Measurements from ENCODE around the gene KCNE4.

Gene KCNE4

DNA sequence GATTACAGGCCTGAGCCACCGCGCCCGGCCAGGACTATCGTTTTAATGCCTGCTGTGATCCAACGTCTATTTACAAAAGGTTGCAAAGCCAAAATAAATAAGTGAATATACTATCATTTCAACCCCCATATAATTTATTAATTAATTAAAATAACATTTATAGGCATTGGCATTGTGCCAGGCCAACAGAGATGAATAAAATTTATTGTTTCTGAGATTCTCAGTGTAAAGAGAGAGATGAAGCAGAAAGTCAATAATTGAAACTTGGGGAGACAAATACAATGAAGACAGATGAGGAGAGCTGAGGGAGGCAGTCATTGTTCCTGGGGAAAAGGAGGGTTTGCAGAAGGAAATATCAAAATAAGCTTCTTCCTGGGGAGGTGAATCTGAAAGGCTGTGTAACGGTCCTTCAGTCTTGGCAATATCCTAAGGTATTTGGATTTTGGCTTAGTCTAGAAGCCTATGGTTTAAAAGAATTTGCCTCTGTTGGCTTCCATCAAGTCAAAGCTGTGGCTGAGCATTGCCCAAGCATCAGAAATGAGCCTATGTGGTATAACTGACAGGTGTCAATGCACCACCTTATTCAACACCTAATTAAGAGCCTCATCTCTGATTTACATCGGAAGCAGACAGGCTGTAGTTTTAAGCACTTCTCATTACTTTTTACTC lies 31.5 kb downstream of the KCNE4 start:
- no peak for DNase-seq (ENCODE audit: low read depth in 1 of 2, low spot score in 1 of 2)

DNA sequence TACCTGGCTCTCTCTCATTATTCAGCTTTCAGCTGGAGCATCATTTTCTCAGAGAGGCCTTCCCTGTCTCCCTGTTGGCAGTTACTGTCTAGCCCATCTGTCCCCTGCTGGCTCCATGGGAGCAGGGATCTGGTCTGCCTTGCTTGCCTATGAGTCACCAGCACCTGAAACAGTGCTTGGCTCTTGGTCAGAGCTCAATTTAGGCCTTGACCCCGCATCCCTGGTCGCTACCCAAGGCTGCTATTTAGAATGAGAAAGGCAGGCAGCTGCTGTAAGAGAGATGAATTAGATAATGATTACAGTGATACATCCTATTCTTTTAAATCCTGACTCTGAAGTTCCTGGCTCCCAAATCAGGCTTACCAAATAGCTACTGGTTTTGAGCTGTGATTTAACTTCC lies 32.9 kb downstream of the KCNE4 start:
- no peak for DNase-seq (ENCODE audit: low read depth in 1 of 2, low spot score in 1 of 2)

- no peak for DNase-seq (ENCODE audit: low read depth in 1 of 2, low spot score in 1 of 2)
Measured at GRCh38 chr2:223086370-223086981, 34.5 kb downstream of the KCNE4 start.

- DNase-seq (ENCODE audit: low read depth in 1 of 2, low spot score in 1 of 2): no peak
Measured at GRCh38 chr2:223087466-223087865, 35.5 kb downstream of the KCNE4 start.

DNA sequence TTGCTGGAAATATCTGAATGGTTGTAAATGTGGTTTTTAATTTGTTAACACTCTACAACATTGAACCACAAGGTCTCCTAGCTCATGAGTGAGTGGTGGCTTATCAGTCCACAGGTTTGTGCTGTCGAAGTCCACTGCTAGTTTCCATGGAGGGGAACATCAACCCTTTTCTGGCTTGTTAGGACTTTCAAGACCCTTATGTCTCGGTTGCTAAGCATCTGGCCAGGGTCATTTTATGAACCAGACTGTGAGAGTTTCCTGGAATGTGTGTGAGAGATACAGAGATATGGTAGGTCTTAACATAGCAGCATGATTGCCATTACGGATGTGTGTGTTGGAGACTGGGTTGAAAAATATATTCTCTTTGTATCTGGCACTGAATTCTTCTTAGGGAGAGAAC lies 36.9 kb downstream of the KCNE4 start:
- no peak for DNase-seq (ENCODE audit: low read depth in 1 of 2, low spot score in 1 of 2)

- DNase-seq (ENCODE audit: low read depth in 1 of 2, low spot score in 1 of 2): no peak
Measured at GRCh38 chr2:223090039-223090438, 38.0 kb downstream of the KCNE4 start.

GRCh38 chr2:223090540-223091235 lies 38.7 kb downstream of the KCNE4 start:
- DNase-seq (ENCODE audit: low read depth in 1 of 2, low spot score in 1 of 2): no peak

GRCh38 chr2:223092667-223093066 lies 40.7 kb downstream of the KCNE4 start:
- no peak for DNase-seq (ENCODE audit: low read depth in 1 of 2, low spot score in 1 of 2)

- no peak for DNase-seq (ENCODE audit: low read depth in 1 of 2, low spot score in 1 of 2)
Measured at GRCh38 chr2:223093436-223094241, 41.6 kb downstream of the KCNE4 start.

DNA sequence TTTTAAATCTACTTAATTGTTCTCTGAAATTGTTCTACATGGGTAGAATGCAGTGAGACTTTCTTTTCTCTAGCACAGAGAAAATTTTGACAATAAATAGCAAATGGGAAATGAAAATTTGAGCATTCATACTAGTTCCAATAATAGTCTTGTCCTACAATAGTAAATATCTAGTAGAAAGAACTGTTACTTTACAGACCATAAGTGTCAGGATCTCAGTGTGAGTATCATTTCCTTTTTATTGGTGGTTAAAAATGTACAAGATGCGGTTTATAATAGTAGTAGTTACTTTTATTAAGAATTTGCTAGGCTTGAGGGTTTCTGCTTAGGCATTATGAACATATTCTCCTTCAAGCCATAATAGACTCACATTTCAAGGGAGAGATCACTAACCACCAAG lies 43.2 kb downstream of the KCNE4 start:
- no peak for DNase-seq (ENCODE audit: low read depth in 1 of 2, low spot score in 1 of 2)

DNA sequence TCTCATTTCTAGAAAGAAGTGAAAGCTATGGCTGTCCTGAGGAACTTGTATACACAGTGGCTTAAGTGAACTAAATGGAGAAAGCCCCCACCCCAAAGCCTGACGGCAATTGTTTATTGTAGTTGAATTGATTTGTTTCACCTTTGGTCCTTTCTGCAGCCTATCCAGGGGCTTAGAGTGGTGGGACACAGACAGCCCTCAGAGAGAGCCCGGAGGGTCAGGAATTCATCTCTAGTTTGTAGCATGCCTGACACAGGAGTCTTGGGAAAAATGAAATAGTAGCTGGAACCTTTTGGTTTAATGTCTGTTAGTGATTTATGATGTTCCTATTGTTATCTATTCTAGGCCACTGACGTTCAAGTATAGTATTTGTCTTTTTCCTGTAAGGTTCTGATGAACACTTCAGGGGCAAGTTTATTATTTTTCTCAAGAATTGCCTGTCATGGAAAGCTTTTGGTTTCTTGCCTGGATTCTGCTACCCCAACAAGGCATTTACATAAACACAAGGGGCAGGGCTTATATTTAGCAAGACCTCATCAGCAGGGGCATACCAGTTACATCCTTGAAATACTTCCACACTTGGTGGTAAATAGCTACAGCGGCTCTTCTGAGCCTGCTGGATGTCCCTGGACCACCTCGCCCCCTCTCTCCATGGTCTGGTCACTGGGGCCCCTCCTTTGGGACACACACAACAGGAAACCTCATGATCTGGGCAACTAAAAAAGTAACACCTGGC lies 44.4 kb downstream of the KCNE4 start:
- no peak for DNase-seq (ENCODE audit: low read depth in 1 of 2, low spot score in 1 of 2)

- DNase-seq (ENCODE audit: low read depth in 1 of 2, low spot score in 1 of 2): no peak
Measured at GRCh38 chr2:223097888-223098383, 45.9 kb downstream of the KCNE4 start.

- DNase-seq (ENCODE audit: low read depth in 1 of 2, low spot score in 1 of 2): no peak
Measured at GRCh38 chr2:223099561-223099960, 47.6 kb downstream of the KCNE4 start.

DNA sequence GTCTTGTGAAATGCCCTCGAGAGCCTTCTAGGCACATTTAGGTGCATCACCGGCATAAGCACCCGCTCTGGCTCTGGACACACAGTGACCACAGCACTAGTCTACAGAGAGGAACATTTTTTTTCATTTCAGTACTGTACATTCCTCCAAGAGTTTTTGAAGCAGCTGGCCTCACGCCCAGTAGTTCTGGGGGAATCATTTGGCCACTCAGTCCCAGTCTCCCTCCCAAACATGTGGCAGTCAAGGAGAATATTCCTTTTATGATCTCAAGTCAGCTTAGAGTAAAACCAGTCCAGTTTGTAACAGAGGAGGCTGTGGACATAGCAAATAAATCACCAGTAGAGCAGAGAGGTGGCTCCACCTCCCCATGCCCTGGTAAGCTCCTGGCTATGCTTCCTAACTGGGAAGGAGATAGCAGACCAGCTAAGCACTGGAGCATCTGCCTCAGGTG lies 48.1 kb downstream of the KCNE4 start:
- no peak for DNase-seq (ENCODE audit: low read depth in 1 of 2, low spot score in 1 of 2)

GRCh38 chr2:223101340-223102039 lies 49.5 kb downstream of the KCNE4 start:
- no peak for DNase-seq (ENCODE audit: low read depth in 1 of 2, low spot score in 1 of 2)

DNA sequence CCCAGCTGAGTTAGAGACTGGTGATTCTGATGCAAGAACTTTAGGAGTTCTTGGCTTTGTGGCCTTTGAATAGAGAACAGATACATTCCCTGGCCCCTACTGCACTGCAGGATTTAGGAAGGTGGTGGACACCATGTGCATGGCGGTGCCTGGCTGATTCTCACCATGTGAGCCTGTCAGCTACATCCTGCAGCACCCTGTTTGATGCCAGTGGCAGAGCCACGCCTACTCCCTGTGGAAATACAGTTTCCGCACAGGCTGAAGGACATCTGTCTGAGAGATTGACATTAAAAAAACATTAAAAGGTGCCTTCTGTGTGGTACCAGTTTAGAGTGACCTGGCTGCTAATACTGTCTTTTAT lies 50.0 kb downstream of the KCNE4 start:
- no peak for DNase-seq (ENCODE audit: low read depth in 1 of 2, low spot score in 1 of 2)

DNA sequence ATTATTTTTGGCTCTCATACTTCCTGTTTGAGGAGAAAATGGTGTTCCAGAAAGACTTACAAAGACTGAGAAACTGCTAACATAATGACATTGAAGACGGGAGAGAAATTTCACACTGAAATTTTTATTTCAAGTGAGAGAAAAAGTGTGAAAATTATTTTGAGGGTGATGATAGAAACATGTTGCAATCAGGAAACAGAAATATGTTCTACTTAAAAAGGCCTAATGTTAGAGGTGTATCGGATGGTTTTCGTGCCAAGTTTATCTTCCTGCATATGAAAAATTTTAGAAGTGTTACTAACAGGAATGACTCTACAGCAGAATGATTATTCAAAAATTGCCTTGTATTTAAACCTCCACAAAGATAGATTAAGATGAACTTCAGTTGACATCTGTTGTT lies 50.5 kb downstream of the KCNE4 start:
- no peak for DNase-seq (ENCODE audit: low read depth in 1 of 2, low spot score in 1 of 2)

- no peak for DNase-seq (ENCODE audit: low read depth in 1 of 2, low spot score in 1 of 2)
Measured at GRCh38 chr2:223104336-223105132, 52.5 kb downstream of the KCNE4 start.

Measured in activated T-helper 1 cell treated with anti-CD3 and anti-CD28 coated beads, Interleukin-2, amount 50 U/mL, for 16 hours (primary cell).